Spleen (tissue), 7 donors: ENCODE results near the gene IL25.

ENCODE experiments used
- CTCF ChIP-seq, 11 experiments: fragments of 200-600 bp in 7 of 11; fragments of 450-650 bp in 4 of 11; sonication (generic) in 4 of 11; IDR thresholded peaks in 8 of 11; conservative IDR thresholded peaks in 3 of 11; 1 replicate in 7 of 11; 2 replicates in 4 of 11; pipeline versions ENCODE4 v1.4.0 to v1.8.0; 2016 to 2021; ENCODE audit warnings: antibody characterized with exemption in 11 of 11, inconsistent platforms in 4 of 11, mild to moderate bottlenecking in 1 of 11
- POLR2AphosphoS5 ChIP-seq, 3 donors: sonication (generic); formaldehyde crosslinking; IDR thresholded peaks; one replicate each; pipeline ENCODE4 v1.5.1; 2017; ENCODE audit warnings: antibody characterized with exemption in 3 of 3
- donor health status: DM: no; HTN: no; CAD: no; lungs with moderate emphysema.
- donor health status: DM: no; HTN: no; CAD: no.
- donor health status: DM: no; HTN: no; CAD: no.

DNA sequence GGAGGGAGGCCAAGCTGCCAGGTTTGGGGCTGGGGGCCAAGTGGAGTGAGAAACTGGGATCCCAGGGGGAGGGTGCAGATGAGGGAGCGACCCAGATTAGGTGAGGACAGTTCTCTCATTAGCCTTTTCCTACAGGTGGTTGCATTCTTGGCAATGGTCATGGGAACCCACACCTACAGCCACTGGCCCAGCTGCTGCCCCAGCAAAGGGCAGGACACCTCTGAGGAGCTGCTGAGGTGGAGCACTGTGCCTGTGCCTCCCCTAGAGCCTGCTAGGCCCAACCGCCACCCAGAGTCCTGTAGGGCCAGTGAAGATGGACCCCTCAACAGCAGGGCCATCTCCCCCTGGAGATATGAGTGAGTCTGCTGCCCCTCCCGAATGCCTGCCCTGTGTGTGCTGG, 432 bp downstream of the IL25 start:
- TF ChIP-seq CTCF (IDR thresholded peaks at IDR 0.05 in 8 of 11, conservative IDR thresholded peaks at IDR 0.05 in 3 of 11), result no peak
- no peak for TF ChIP-seq POLR2AphosphoS5 (IDR thresholded peaks at IDR 0.05)
